Hepatocyte (in vitro differentiated cells): ENCODE measurements around the gene TFCP2L1. TPM values are rescaled to one million over a fixed set of nuclear protein-coding genes. Genes with fewer than 3 reads are reported as not detected.
A peak's percentile ranks its signal among the peaks of the same experiment; 100 is the strongest.

Experiments
- DNase-seq: peaks from one replicate; pipeline ENCODE4 v3.0.0-alpha.2; 2016; ENCODE audit warnings: low spot score
- H2AFZ ChIP-seq: fragments of 200-600 bp; sonication (generic); 2 replicates; pipeline ENCODE4 v1.6.0; 2016; ENCODE audit warnings: antibody characterized with exemption, mild to moderate bottlenecking
- H3K27ac ChIP-seq: fragments of 200-600 bp; sonication (generic); 2 replicates; pipeline ENCODE4 v1.5.1; 2016; ENCODE audit warnings: mild to moderate bottlenecking
- H3K27me3 ChIP-seq: fragments of 200-600 bp; sonication (generic); 2 replicates; pipeline ENCODE4 v1.6.1; 2016
- H3K36me3 ChIP-seq: fragments of 200-600 bp; sonication (generic); replicated peaks from 2 replicates; pipeline ENCODE4 v1.5.1; 2016; ENCODE audit warnings: low read depth; ENCODE audit not compliant: insufficient read depth
- H3K4me1 ChIP-seq: fragments of 200-600 bp; sonication (generic); 2 replicates; pipeline ENCODE4 v1.5.1; 2016; ENCODE audit warnings: mild to moderate bottlenecking, moderate library complexity; ENCODE audit not compliant: insufficient read depth
- H3K4me2 ChIP-seq: fragments of 200-600 bp; sonication (generic); 2 replicates; pipeline ENCODE4 v1.6.0; 2016
- H3K4me3 ChIP-seq: fragments of 200-600 bp; sonication (generic); 2 replicates; pipeline ENCODE4 v1.5.1; 2016; ENCODE audit warnings: mild to moderate bottlenecking
- H3K79me2 ChIP-seq: fragments of 200-600 bp; sonication (generic); 2 replicates; pipeline ENCODE4 v1.6.0; 2017; ENCODE audit warnings: mild to moderate bottlenecking
- H3K9me2 ChIP-seq: fragments of 200-600 bp; sonication (generic); replicated peaks from 2 replicates; pipeline ENCODE4 v1.6.0; 2017; ENCODE audit warnings: mild to moderate bottlenecking; ENCODE audit not compliant: insufficient read depth
- H3K9me3 ChIP-seq: fragments of 200-600 bp; sonication (generic); 2 replicates; pipeline ENCODE4 v1.5.1; 2016; ENCODE audit warnings: low read depth, mild to moderate bottlenecking
- H4K20me1 ChIP-seq: fragments of 200-600 bp; sonication (generic); 2 replicates; pipeline ENCODE4 v1.6.0; 2016; ENCODE audit warnings: mild to moderate bottlenecking; ENCODE audit not compliant: insufficient read depth, poor library complexity, severe bottlenecking
- EZH2 ChIP-seq: fragments of 200-600 bp; sonication (generic); IDR thresholded peaks from 2 replicates; pipeline ENCODE4 v1.6.1; 2016; ENCODE audit warnings: antibody characterized with exemption, mild to moderate bottlenecking, borderline replicate concordance
- EZH2phosphoT487 ChIP-seq: fragments of 200-600 bp; sonication (generic); IDR thresholded peaks from one replicate; pipeline ENCODE4 v1.6.1; 2018; ENCODE audit warnings: antibody characterized with exemption, mild to moderate bottlenecking, low read depth, moderate library complexity; ENCODE audit not compliant: unreplicated experiment, severe bottlenecking
- WGBS: methylation state at CpG from one replicate; pipeline ENCODE4 v1.1.6; 2016; ENCODE audit warnings: low lambda C conversion rate; ENCODE audit errors: missing lambda C conversion rate; 5-methylcytosine and 5-hydroxymethylcytosine counted together
- polyA plus RNA-seq: library from polyadenylated mRNA; unstranded; fragments of >200 nt; fragmentation: Nextera tagmentation; extraction: Ambion mirVana; gene quantifications from 2 replicates; pipeline ENCODE4 v1.2.1, GENCODE V29; 2016
- total RNA-seq: library from RNA; depleted of rRNA; stranded (reverse); fragments of >200 nt; gene quantifications from 2 replicates; pipeline ENCODE4 v1.2.3, GENCODE V29; 2014
- TF ChIP-seq, protein P1 (sequence below): fragments of 200-600 bp; sonication (generic); IDR thresholded peaks from 2 replicates; pipeline ENCODE4 v1.5.1; 2016; ENCODE audit warnings: antibody characterized with exemption, mild to moderate bottlenecking; ENCODE audit not compliant: poor library complexity

TFCP2L1 gene
- total and polyA plus RNA-seq, 2 experiments from 2014 or later = 1.1 to 2.5 TPM

DNA sequence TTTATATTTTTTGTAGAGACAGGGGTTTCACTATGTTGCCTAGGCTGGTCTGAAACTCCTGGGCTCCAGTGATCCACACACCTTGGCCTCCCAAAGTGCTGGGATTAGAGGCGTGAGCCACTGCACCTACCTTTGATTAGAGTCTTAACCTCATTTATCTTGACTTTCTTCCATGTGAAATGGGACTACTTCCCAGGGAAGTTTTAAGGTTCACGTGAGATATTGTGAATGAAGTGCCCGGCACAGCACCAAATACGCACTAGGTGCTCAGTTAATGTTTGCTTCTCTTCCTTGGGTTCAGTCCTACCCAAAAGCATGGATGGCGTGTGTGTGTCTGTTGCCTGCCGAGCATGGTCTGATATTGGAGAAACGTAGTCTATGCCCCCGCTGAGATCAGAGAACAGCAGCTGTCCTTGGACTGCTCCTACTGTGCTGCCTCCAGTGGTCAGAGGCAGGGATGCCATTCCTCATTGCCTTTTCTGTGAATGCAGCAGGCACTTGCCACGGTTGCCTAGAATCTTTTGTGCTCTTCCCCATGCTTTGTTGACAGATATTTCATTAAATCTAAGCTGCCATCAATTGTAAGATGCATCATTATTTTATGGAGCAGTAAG, 12.3 kb upstream of the TFCP2L1 start:
- H3K4me1 ChIP-seq = no peaks in the 10 kb centered on the region

GRCh38 chr2:121295911-121296650, 11.1 kb upstream of the TFCP2L1 start:
- Histone ChIP-seq H3K79me2 (no peaks in the 10 kb centered on the region), H3K4me1 (no peaks in the 10 kb centered on the region), H3K27me3 (no peaks in the 10 kb centered on the region), H4K20me1 (no peaks in the 10 kb centered on the region), H3K9me2 (no peaks in the 10 kb centered on the region), H3K9me3 (no peaks in the 10 kb centered on the region), H3K36me3 (no peaks in the 10 kb centered on the region), H2AFZ (no peak overlapping the region), H3K4me2 (no peak overlapping the region), H3K27ac (no peak overlapping the region), H3K4me3 (no peak overlapping the region)
- TF ChIP-seq EZH2phosphoT487 (no peak), EZH2 (no peak)
- TF ChIP-seq, protein P1, sequence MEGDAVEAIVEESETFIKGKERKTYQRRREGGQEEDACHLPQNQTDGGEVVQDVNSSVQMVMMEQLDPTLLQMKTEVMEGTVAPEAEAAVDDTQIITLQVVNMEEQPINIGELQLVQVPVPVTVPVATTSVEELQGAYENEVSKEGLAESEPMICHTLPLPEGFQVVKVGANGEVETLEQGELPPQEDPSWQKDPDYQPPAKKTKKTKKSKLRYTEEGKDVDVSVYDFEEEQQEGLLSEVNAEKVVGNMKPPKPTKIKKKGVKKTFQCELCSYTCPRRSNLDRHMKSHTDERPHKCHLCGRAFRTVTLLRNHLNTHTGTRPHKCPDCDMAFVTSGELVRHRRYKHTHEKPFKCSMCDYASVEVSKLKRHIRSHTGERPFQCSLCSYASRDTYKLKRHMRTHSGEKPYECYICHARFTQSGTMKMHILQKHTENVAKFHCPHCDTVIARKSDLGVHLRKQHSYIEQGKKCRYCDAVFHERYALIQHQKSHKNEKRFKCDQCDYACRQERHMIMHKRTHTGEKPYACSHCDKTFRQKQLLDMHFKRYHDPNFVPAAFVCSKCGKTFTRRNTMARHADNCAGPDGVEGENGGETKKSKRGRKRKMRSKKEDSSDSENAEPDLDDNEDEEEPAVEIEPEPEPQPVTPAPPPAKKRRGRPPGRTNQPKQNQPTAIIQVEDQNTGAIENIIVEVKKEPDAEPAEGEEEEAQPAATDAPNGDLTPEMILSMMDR = no peak
- DNase-seq = no peak
- WGBS = 80% methylated on average over 7 of the region's 7 CpGs

More for the DNA sequence above, 12.3 kb upstream of the TFCP2L1 start:
- Histone ChIP-seq H3K27me3 (no peaks in the 10 kb centered on the region), H3K9me3 (no peaks in the 10 kb centered on the region), H3K36me3 (no peaks in the 10 kb centered on the region), H4K20me1 (no peaks in the 10 kb centered on the region), H3K4me3 (no peak overlapping the region), H3K27ac (no peak overlapping the region), H3K4me2 (no peak overlapping the region), H3K9me2 (no peaks in the 10 kb centered on the region), H3K79me2 (no peaks in the 10 kb centered on the region), H2AFZ (no peak overlapping the region)
- TF ChIP-seq, protein P1 = peak; percentile 57
- TF ChIP-seq EZH2 = no peak
- no peak for TF ChIP-seq EZH2phosphoT487
- 46% methylated on average over 9 of the region's 9 CpGs for WGBS
- peak; percentile 57 for DNase-seq

GRCh38 chr2:121294881-121295840, 10.2 kb upstream of the TFCP2L1 start:
- TF ChIP-seq EZH2 (no peak), EZH2phosphoT487 (no peak)
- TF ChIP-seq, protein P1 = no peak
- Histone ChIP-seq H3K9me3 (no peaks in the 10 kb centered on the region), H3K27ac (no peak overlapping the region), H4K20me1 (no peaks in the 10 kb centered on the region), H3K4me3 (no peak overlapping the region), H2AFZ (no peak overlapping the region), H3K9me2 (no peaks in the 10 kb centered on the region), H3K79me2 (no peaks in the 10 kb centered on the region), H3K4me1 (no peaks in the 10 kb centered on the region), H3K4me2 (no peak overlapping the region), H3K36me3 (no peaks in the 10 kb centered on the region), H3K27me3 (no peaks in the 10 kb centered on the region)
- 84% methylated on average over 9 of the region's 9 CpGs for WGBS
- no peak for DNase-seq
